IPS DF 4.7 (cell line): Measurements from ENCODE around the gene NXF2.
"Not testable (repeated sequence)": the region's sequence is repeated elsewhere in the genome, so short reads cannot be mapped to it uniquely, and the experiment has no call there.

Experiments used
- DNase-seq: peaks from one replicate; pipeline ENCODE4 v3.0.0-alpha.2; 2013; ENCODE audit warnings: low spot score; ENCODE audit errors: extremely low read depth

NXF2 gene

GRCh38 chrX:102246893-102247292, at the start of gene NXF2:
Gene NXF2, plus strand, starts transcription at chrX:102247167. Its CDS starts 59,912 bp downstream, at chrX:102307079.
- DNase-seq: not testable (repeated sequence)

GRCh38 chrX:102207940-102208339, 39.0 kb upstream of the NXF2 start:
- DNase-seq: not testable (repeated sequence)

- DNase-seq: not testable (repeated sequence)
Observed at GRCh38 chrX:102214986-102215385, 32.0 kb upstream of the NXF2 start, which contains the start of gene TCP11X1. Gene TCP11X1, plus strand, starts transcription at chrX:102215301.

GRCh38 chrX:102216497-102216896, 30.5 kb upstream of the NXF2 start:
- not testable (repeated sequence) for DNase-seq

GRCh38 chrX:102235678-102236077, 11.3 kb upstream of the NXF2 start:
- DNase-seq: not testable (repeated sequence)

GRCh38 chrX:102240265-102240664, 6.7 kb upstream of the NXF2 start:
- DNase-seq: not testable (repeated sequence)

- DNase-seq: not testable (repeated sequence)
Observed at GRCh38 chrX:102272231-102272630, 25.3 kb downstream of the NXF2 start.

- DNase-seq: no peak
Observed at GRCh38 chrX:102338162-102338561, 91.2 kb downstream of the NXF2 start.

GRCh38 chrX:102339312-102340298, 92.6 kb downstream of the NXF2 start:
- peak; percentile 22 for DNase-seq

GRCh38 chrX:102341867-102342266, 94.9 kb downstream of the NXF2 start:
- no peak for DNase-seq

GRCh38 chrX:102345916-102346315, 98.9 kb downstream of the NXF2 start:
- no peak for DNase-seq
